T follicular helper cell (primary cell): ENCODE data around the gene KRTAP10-2.
"Not testable (repeated sequence)": the region's sequence is repeated elsewhere in the genome, so short reads cannot be mapped to it uniquely, and the experiment has no call there.

Experiments
- DNase-seq: peaks from one replicate; pipeline ENCODE4 v3.0.0-alpha.2; 2020; ENCODE audit warnings: low read depth

Gene KRTAP10-2

DNA sequence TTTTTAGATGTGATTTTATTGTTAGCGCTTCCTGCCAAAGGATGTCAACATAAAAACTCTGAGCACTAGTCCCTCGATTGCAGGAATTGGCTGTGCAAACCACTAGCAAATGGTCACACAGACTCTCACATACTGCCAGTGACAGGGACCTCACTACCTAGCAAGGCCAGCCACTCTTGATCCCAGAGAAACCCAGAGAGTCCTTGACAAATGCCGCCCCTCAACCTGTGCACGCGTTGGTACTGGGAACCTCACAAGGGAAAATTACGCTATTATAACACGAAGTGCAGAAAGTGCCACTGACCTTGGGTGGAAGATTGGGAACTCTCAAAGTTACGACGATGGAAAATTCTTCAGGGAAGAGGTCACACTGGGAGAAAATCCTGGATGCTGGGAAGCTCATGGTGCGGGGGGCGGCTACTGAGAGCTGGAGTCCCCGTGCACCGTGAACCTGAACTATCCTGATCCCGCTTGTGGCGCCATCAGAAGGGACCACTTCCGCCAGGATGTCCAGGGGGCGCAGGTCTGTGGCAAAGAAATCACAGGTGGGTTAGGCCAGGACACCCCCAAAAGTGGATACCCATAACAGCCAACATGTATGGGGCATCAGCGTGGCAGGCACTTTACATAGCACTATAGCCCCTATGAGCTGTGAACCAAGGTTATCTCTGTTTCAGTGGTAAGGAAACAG lies 16.3 kb upstream of the KRTAP10-2 start:
- no peak for DNase-seq

DNA sequence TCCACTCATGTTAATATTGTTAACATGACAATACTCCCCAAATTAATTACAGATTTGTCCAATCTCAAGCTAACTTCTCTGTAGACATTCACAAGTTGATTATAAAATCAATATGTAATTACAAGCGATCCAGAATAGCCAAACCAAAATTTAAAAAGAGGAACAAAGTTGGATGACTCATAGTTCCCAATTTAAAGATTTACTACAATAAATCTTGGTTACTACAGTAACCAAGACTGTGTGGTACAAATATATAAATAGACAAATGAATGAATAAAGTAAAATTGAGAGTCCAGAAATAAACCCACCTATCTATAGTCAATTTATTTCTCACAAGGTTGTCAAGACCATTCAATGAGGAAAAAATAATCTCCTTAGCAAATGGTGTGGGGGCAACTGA lies 15.1 kb upstream of the KRTAP10-2 start:
- no peak for DNase-seq

DNA sequence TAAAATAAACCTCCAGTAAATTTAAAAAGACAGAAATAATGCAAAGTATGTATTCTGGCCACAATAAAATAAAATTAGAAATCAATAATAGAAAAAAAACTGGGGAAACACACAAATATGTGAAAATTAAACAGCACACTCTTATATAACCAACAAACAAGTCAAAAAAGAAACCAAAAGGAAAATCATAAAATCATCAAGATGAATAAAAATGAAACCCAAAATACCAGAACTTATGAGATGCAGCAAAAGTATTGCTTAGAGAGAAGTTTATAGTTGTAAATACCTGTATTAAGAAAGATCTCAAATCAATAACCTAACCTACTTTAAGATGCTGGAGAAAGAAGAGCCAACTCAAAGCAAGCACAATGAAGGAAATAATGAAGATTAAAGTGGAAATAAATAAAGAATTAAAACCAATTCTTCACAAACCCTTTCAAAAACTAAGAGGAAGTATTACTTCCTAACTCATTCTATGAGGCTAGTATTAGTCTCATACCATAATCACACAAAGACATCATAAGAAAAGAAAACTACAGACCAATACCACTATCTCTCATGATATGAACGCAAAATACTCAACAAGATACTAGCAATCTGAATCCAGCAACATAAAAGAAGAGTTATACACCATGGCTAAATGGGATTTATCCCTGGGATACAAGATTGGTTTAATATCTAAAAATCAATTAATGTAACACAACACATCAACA lies 13.7 kb upstream of the KRTAP10-2 start:
- no peak for DNase-seq

DNA sequence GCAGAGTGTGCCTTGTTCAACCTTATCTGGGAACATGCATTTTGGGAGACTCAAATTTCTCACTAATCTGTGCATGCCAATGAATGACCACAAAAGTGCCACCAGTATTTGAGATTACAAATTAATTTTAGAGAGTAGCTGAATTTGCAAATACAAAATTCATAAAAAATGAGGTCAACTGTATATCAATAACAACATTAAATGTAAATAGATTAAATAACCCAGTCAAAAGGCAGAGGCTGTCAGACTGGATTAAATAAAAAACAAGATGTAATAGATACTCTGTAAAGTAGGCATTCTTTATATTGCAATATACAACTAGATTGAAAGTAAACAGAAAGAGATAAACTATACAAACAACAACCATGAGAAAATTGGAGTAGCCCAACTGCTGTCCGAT lies 12.8 kb upstream of the KRTAP10-2 start:
- DNase-seq: no peak

DNA sequence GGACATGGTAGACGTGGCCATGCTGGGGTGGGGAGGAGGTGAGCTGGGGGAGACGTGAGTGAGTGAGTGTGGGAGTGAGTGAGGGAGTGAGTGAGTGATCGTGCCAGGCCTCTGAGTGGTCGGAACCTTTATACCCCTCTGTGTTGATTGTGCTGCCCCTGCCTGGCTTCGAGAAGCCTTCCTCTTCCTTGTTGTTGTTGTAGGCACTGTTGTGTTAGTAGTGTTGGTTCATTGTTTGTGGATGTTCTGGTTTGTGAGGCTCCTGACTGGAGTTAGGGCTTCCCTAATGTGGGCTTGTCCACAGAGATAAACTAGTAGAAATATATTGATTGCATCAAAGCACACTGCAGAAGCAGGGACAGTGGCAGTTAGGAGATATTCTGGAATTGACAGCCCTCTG lies 7.4 kb upstream of the KRTAP10-2 start, which contains the start of gene KRTAP10-3:
KRTAP10-3 (minus strand) TSS at position 101 of the 400 bp plus-strand sequence; CDS start at position 21, 80 bp downstream.
- DNase-seq: no peak

DNA sequence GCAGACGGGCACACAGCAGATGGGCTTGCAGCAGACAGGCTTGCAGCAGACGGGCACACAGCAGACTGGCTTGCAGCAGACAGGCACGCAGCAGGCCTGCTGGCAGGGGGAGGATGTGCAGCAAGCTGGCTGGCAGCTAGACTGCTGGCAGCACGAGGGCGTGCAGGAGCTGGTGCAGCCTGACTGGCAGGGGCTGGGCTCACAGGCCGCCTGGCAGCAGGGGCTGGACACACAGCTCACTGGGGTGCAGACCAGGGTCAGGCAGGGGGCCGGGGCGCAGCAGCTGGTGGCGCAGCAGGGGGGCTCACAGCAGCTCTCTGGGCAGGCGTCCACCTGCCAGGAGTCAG lies 7.0 kb upstream of the KRTAP10-2 start:
- DNase-seq: not testable (repeated sequence)

DNA sequence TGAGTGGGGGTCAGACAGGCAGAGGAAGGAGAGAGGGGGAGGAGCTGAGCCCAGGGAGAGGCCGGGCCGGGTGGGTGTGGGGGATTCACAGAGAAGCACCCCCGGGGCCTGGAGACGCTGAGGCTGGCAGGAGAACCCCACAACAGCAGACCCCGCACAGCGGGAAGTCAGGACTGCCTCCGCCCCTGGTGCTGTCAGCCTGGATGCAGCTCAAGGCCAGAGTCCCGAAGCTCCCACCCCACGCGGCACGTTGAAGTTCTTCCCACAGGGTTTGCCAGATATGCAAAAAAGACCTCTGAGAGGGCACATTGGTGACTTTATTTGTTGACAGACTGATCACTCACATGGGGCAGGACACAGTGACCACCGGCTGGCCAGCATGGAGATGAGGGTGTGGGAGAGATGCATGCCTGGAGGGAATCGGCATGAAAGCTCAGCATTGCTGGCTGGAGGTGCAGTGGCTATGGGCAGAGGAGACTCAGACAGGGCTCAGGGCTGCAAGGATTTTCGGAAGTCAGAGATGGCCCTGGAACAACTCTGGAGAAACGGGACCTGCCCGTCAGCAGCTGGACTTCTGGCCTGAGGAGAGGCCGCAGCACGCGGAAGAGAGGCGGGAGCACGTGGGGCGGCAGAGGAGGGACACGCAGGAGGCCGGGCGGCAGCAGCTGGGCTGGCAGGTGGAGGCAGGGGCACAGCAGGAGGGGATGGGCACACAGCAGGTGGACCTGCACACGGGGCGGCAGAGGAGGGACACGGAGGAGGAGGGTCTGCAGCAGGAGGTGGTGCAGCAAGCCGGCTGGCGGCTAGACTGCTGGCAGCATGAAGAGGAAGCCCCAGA lies 6.4 kb upstream of the KRTAP10-2 start:
- no peak for DNase-seq

DNA sequence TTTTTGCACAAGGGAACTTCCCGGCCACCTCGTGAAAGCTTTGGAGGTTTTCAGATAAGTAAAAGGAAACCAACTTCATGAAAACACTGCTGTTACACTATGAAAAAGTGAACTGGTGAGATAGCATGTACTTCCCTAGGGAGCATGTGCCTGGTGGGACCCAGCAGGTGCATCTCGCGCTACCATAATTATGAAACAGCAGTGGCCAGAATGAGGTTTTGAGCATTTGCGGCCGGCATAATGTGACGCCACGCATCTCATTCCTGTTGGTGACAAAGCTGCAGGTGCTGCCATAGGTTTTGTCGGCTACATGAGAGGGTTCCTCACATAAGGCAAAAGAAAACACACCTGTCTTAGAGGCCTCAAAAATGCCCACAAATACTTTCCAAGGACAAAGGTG lies 5.6 kb upstream of the KRTAP10-2 start:
- DNase-seq: no peak

DNA sequence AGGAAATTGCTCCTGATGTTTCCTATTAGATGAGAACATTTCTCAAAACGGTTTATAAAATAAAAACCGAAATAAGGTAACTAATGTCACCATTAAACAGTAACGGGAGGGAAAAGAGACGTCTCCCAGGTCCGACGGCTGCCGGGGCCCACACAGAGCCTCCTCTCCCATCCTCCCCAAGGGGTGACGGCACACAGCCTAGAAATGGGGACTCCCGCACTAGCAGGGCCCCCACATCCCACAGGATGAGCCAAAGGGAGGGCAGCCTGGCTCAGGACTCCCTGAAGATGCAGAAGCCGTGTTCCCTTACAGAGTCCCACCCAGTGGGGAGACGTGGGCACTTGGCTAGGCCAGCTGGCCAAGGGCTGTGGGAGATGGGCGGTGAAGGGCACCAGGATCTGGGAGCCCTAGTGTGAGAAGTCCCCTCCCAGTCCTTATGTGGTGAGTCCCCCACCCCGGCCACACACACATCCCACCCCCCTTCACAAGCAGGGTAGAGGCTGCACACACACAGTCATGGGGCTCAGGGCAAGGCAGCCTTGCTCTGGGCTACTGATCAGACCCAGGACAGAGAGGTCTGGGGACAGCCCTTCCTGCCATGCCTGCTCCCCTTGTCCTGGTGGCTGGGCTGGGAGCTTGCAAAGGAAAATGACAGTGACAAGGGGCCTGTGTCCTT lies 4.0 kb upstream of the KRTAP10-2 start:
- no peak for DNase-seq

DNA sequence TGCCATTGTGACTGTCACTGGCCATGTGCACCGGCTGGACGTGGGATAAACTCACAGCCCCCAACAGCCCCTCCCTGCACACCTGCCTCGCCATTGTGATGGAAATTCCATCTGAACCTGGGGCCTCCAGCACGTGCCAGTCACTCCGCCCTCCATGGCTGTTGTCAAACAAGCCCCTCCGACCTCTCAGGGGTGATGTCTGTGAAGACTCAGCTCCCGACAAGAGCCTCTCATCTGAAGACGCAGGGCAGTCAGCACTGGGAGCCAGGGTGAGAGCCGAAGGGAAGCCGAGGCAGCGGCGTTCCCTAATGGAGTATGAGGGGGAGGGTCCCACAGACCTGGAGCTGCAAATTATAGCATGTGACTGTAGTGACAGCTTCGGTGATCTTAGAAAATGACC lies 1.4 kb upstream of the KRTAP10-2 start:
- no peak for DNase-seq

DNA sequence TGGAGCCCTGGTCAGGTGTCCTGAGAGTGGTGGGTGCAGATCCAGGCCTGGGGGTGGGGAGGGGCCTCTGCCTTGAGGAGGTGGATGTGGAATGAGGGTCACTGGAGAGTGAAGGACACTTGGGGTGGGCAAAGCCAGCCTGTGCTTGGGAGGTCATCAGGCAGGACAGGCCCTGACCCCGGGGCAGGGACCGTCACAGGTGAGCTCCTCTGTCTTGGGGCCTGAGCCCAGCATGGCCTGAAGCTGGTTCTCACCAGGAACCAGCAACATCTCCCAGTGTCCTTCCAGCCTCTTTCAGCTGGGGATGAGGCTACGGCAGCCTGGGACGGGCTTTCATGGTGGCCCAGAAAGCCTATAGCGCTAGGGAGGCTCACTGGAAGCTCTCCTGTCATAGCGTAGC lies 831 bp upstream of the KRTAP10-2 start:
- DNase-seq: no peak

DNA sequence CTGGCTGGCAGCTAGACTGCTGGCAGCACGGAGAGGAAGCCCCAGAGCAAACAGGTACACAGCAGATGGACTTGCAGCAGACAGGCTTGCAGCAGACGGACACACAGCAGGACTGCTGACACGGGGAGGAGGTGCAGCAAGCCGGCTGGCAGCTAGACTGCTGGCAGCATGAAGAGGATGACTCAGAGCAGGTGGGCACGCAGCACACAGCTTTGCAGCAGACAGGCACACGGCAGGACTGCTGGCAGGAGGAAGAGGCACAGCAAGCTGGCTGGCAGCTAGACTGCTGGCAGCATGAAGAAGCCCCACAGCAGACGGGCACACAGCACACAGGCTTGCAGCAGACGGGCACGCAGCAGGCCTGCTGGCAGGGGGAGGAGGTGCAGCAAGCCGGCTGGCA lies 498 bp downstream of the KRTAP10-2 start:
- no peak for DNase-seq

DNA sequence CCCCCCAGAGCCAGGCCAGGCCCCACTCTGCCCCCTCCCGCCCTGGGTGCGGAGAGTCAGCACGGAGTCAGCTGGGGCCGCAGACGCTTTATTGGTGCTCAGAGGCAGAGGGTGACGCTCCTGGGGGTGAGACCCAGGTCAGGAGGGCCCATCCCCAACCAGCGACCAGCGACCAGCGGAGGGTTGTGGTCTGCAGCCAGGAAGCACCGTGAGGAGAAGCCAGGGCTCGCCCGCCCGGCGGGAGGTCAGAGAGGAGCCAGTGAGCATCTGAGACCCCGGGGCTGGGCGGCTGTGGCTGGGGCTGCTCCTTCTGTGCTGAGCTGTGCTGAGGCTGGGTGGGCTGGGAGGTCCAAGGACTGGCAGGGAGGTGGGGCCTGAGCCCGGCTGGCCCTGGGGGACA lies 1.0 kb downstream of the KRTAP10-2 start:
- DNase-seq: not testable (repeated sequence)

DNA sequence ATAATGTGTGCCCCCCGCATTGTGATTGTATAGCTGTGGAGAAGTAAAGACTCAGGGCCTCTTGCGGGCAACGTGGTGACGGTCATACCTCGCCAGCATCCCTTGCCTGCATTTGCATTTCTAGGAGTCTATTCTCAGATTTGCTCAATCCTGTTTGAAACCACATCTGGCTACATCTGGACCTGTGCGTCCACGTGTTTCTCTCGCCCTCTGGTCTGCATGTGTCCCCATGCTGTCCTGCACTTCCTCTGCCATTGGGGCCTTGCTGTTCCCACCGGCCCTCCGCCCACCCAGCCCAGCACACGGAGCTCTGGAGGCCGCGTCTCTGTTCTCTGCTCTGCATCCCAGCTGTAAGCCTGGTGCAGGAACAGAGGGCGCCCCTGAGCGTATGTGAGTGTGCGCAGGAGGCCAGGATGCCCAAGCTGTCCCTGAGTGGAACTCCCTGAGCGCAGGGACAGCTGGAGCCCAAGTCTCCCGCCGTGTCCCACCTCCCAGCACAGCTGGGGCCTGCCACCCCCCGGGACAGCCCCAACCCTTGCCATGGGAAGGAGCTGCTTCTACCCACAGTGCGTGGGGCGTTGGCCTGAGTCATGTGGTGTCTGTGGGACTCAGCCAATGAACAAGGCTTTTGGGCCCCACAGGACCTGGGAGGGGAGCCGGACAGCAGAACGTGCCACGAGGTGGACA lies 1.6 kb downstream of the KRTAP10-2 start:
- DNase-seq: no peak

DNA sequence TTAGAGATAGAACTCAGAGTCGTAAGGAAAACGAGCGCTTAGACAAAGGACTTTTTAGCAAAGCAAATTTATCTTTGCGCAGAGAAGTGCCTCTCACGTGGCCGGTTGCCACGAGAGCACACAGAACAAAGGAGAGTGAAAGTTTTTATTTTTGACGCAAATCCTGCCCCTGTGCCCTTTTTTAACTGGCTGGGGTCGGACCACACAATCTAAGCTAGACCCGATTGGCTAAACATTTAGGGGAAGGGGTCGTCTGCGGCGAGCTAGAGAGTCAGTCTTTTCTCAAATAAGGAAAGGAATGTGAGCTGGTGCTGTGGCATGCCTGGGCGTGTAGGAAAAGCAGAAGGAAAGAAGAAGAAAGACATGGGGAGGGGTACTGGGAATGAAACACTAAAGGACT lies 2.4 kb downstream of the KRTAP10-2 start:
- no peak for DNase-seq

DNA sequence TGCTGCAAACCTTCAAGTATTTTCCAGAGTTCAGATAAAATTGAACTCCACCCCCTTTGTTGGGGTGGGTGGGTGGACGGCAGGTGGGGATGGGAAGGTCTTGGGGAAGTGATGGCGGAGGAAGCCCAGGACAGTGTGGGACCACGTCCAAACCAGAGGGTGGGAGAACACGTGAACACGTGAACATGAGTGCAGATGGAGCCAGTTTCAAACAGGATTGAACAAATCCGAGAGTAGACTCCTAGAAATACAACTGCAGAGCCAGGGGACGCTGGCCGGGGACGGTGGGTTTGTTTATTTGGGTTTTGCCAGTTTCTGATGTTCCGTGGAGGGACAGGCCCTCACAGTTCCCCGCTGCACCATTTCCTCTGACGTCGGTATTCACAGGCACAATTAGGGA lies 2.9 kb downstream of the KRTAP10-2 start:
- no peak for DNase-seq

DNA sequence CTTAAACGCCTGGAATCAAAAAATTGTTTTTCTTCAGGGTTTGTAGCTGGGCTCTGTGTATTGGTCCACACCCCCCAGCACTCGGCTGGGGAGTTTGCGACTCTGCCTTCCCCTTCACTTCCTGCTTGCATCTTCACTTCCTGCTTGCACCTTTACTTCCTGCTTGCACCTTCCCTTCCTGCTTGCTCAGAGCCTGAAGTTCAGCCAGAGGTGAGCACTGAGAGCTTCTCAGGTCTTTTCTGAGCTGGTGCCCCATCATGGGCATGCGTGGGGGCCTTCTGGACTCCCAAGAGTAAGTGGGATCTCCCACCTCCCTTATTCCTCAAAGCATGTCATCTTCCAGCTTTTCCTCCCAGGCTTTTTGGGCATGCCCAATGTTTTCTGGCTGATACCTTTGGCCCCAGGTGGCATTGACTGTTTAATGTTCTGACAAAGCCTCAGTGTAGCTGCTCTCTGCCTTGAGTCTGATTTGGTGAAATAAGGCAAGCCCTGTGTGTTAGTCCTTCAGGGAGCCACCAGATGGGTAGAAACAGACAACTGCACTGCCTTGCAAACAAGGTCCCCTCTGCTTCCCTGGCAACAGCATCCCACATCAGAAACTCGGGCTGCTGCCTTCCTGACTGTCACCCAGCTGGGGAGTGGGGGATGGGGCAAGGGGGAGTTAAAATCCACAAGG lies 3.5 kb downstream of the KRTAP10-2 start:
- DNase-seq: no peak

DNA sequence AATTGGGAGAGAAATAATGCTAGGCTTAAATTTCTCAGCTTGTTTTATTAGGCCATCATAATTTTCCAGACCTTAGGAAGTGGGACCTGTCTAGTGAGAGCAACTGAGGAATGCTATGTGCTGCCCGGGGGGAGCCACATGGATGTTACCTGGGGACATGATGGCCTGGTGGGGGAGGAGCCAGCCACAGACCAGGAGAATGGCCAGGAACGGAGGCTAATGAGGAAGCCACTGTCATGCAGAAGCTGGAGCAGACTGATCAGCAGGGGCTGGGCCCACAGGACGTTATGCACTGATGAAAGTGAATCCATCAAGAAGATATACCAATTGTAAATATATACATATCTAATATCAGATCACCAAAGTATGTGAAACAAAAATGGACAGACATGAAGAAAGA lies 6.7 kb downstream of the KRTAP10-2 start:
- DNase-seq: no peak

DNA sequence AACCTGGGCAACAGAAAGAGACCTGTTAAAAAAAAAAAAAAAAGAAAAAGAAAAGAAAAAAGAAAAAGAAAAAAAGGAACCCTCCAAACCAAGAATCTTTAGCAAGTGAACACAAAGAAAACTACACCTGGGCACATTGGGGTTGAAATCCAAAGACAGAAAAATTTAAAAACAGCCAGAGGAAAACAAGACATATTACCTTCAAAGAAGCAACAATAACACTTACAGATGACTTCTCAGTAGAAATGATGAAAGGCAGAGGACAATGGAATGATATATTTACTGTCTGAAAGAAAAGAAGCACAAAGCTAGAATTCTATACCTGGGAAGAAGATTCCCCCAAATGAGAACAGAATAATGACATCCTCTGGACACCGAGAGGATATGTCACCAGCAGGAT lies 8.6 kb downstream of the KRTAP10-2 start:
- DNase-seq: no peak

DNA sequence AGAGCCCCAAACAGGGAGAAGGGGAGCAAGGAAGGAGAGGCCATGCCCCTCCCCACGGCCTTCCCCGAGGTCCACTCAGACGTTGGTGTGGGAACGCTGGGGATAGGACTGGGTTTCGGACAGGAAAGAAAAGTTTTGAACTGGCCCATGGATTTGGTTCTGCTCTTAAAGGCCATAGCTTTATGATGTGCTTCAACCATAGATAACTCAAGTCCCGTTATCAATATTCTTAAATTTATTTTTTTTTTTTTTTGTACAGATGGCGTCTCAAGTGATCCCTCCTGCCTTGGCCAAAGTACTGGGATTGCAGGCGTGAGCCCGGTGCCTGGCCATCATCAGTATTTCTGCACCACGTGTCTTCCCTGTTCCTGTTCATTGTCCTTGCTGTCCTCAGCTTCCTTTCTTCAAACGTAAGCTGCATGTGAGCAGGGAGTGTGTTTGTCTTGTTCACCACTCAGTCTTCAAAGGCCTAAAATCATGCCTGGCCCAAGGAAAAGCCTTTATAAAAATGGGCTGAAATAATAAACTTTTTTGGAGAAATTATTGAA lies 10.5 kb downstream of the KRTAP10-2 start:
- no peak for DNase-seq
